Left cardiac atrium (tissue), 4 donors: ENCODE results near the gene FPR1. TPM values are rescaled to one million over a fixed set of nuclear protein-coding genes. Genes with fewer than 3 reads are reported as not detected.

Experiments used
- ATAC-seq, 2 donors: fragments of 200-7000 bp; cut with Tn5 transposase; one replicate each; pipeline ENCODE4 v1.9.1; 2020; ENCODE audit warnings: mild to moderate bottlenecking in 2 of 2, moderate library complexity in 2 of 2
- DNase-seq: peaks from one replicate; pipeline ENCODE4 v3.0.0-alpha.2; 2020
- intact Hi-C, 2 donors: fragments of 100-400 bp; cut with DNase I; formaldehyde crosslinking; loops; one replicate each; pipeline versions ENCODE4 v1.14.1 to v1.15.1; 2022 to 2023
- long read RNA-seq: library from polyadenylated mRNA; unstranded; transcript quantifications from one replicate; pipeline ENCODE4 v2.0.0, GENCODE V29; 2021
- total RNA-seq, 2 donors: library from RNA; stranded (reverse); fragmentation: NEBNext Ultra II Directional; extraction: Animal tissue kit (Norgen Biotek cat#: 25700); gene quantifications; one replicate each; pipeline ENCODE4 v1.2.1, GENCODE V29; 2021
- donor health status: DM: no; HTN: yes; CAD: no.
- donor health status: DM: no; HTN: yes; CAD: no; lungs with severe emphysema.
- donor health status: DM: yes; HTN: yes; CAD: no.
- donor health status: Dilated cardiomyopathy.

FPR1 gene, protein sequence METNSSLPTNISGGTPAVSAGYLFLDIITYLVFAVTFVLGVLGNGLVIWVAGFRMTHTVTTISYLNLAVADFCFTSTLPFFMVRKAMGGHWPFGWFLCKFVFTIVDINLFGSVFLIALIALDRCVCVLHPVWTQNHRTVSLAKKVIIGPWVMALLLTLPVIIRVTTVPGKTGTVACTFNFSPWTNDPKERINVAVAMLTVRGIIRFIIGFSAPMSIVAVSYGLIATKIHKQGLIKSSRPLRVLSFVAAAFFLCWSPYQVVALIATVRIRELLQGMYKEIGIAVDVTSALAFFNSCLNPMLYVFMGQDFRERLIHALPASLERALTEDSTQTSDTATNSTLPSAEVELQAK
- 10 to 100 TPM; 12.9 to 14.5 TPM for total RNA-seq
- long read RNA-seq, partial matches to known transcripts, result 0 of 3 reads
- long read RNA-seq, other reads (novel, unspliced or antisense), result 1 of 3 reads

DNA sequence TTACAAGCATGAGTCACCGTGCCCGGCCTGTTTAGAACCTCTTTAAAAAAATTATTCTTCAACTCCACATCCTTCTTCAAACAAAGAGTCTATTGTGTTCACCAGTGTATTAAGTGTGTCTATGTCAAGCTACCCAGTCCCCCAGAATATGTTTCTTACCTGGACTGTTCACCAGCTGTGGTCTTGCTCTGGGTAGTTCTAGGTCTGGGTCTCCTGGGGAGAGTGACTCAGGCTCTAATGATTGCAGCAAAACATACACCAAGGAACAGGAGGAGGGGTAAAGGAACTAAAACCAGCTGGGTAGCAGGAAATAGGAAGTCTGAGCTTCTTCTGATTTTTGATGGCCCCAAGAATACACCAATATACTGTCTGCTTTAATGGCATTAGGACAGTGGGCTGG, at the start of gene FPR1:
TSS of gene FPR1 (minus strand) at position 224 of the 400 bp plus-strand sequence. CDS start 4,884 bp downstream, outside the sequence.
- ATAC-seq (peak; percentile 47 to 77), DNase-seq (no peak)
- intact Hi-C loops, result no loop called here

DNA sequence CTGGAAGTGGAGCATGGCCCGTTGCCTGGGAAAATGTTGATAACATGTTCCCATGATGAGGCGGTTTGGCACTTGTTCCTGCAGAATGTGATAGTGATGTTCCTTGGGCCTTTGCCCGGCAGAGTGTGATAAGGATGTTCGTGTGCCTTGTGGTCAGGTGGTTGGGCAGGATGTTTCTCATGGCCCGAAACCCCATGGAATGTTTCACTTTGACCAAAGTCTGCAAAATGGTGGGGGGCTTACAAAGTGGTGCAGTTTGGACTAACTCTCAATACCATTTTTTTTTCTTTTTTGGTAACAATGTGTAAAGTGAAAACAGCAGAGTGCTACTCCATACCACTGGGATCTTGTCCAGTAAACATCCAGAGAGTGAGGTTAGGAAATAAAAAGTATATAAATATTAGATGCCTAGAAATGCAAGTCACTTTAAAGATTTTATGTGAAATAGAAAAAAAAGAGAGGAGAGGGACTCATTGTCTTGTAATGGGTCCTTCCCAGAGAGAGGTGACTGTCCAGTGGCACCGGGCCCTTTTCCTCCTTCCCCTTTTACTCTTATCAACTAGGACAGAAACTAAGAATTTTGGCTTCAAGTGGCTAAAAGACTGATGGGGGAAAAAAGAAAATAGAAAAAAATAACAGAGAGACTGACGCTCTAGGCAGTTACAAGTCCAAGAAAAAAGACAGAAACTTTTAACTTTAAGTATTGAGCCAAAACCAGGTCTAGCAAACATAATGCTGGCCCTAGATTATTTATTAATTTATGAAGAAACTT, 49.0 kb upstream of the FPR1 start:
- DNase-seq (peak; percentile 95), ATAC-seq (peak; percentile 78 to 80)
- intact Hi-C loops, result no loop called here

DNA sequence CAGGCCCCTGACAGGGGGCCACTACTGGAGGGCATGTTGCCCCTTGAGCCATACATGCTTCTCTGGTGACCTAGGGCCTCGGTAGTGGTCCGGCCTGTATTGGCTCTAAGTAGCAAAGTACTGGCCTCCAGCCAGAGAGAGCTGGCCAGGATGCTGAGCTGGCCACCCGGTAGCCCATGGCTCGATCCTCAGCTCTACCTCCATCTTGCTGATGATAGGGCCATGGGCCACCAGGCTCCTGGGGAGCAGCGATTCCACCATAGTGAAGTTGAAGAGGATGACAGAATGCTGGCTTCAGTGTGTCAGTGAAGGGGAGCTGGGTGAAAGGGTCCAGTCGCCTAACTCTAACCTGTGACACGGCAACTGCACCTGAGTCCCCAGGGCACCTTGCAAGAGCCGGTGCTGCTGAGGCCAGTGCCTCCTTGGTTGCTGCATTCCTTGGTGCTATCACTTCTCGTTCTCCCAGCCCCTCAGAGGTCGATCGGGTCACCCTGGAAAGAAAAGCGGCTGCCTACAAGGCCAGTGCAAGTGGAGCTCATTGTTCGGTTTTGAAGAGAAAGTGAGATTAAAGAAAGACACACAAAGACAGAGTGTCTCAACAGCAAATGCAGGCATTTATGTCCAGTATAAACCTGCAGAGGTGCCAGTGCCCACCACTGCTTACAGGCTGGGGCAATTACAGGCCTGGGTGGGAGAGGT, 48.2 kb upstream of the FPR1 start:
- no peak for DNase-seq
- ATAC-seq, result peak; percentile 34 to 56
- intact Hi-C loops, result no loop called here

- ATAC-seq, result peak; percentile 94 to 96
- DNase-seq, result peak; percentile 93
- intact Hi-C loops, result no loop called here
These were observed 47.5 kb upstream of the FPR1 start for GRCh38 chr19:51799034-51799773.

DNA sequence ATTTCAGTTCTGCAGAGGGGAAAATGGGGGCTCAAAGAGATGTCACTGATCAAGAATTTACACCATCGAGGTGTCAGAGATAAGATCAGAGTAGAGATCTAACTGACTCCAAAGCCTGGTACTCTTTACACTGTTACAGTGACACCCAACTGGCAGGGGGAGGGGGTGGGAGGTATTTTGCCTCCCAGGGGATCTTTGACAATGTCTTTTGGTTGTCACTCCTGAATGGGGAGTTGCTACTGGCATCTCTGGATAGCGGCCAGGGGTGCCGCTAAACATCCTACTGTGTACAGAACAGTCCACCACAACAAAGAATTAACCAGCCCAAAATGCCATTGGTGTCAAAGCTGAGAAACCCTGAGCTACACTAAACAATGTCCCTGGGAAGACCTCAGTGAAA, 46.4 kb upstream of the FPR1 start:
- no peak for ATAC-seq
- intact Hi-C loops, result no loop called here

DNA sequence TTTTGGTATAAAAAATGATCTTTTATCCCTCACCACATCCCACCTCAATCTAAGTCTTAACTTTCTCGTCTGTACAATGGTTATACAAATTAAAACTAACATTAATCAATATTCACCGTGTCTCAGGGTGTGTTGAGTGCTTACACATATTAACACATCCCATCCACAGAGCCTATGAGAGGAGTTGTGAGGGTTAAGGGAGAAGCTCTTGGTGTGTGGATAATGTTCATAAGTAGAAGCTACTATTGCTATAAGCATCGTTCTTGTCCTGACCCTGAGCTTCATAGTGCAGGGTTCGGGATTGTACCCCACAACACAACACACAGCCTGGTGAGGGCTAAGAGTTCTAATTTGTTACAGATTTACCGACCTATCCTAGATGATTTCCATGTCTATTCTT, 45.8 kb upstream of the FPR1 start:
- DNase-seq (no peak), ATAC-seq (no peak)
- intact Hi-C loops, result no loop called here

More for the DNA sequence above, 46.4 kb upstream of the FPR1 start:
- DNase-seq, result no peak

- intact Hi-C loops, result no loop called here
- ATAC-seq (no peak), DNase-seq (peak; percentile 48)
These were observed 44.6 kb upstream of the FPR1 start for GRCh38 chr19:51796195-51796679.

DNA sequence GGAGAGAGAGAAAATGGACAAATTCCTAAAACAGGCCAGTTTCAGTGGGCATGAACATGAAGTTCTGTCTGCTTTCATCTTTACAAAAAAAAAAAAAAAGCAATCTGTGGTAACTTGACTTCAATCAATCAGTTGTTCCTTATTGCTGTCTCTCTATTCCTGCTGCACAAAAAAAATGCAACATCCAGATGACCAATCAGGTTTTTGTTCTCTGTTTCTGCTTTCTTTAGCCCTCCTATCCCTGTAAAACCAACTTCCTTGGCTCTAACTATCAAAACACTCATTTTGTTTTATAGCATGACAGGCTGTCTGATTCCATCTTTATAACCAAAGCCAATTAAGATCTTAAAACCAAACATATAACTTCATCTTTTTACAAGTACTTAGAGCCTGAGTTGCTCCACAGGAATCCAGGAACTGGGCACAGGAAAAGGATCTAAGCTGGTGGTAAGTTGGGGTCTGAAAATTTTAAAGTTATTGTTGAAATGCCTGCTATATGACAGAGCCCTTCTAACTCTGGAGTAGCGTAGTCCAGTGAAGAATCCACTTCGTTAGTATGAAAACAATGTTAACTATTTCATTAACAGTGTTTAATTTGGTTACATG, 43.3 kb upstream of the FPR1 start, which contains the start of gene FPR3:
TSS of gene FPR3 (plus strand) at position 273 of the 606 bp plus-strand sequence. CDS start 28,592 bp downstream, outside the sequence.
- no peak for ATAC-seq
- no peak for DNase-seq
- intact Hi-C loops, result no loop called here

DNA sequence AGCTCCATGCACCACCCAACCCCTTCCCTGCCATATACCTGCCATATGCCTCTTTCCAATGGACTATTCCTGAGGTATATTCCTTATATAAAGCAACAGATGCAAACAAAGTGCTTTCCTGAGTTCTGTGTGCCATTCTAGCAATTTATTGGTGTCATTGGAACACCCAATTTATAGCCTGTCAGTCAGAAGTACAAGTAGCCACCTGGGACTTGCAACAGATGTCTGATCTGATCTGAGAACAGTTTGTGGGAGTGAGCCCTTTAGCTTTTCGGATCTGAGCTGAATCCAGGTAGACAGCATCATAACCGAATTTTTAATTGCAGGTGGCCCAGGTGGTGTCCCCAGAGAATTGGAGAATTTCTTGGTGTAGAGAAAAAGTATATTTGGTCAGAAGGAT, 42.3 kb upstream of the FPR1 start:
- intact Hi-C loops, result no loop called here
- DNase-seq, result no peak
- ATAC-seq, result no peak

DNA sequence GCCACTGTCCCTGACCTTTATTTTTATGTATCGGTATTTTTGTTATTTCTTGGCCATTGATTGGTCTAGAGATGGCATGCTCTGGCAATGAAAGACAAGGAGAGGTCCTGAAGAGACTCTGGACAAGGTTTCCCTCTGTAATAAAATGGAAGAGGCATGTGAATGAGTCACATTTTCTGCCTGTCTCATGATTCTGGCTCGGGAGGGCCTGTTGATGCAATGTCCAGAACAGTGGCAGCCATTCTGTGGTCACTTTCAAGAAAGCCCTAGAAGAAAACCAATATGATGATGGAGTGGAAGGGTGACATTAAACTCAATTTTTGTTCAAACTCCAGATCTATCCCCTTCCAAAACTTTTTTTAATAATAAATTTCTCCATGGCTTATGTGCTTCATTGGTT, 41.3 kb upstream of the FPR1 start:
- intact Hi-C loops, result no loop called here
- ATAC-seq, result no peak
- DNase-seq, result no peak

GRCh38 chr19:51789061-51789795, 37.5 kb upstream of the FPR1 start:
- intact Hi-C loops, result loop anchor here in 1 of 2 donors (10.0 kb wide), 1 partner anchor 74 kb away; no protein-coding TSS in a partner anchor
- DNase-seq, result no peak
- peak in 1 of 2 donors; percentile 21 for ATAC-seq

DNA sequence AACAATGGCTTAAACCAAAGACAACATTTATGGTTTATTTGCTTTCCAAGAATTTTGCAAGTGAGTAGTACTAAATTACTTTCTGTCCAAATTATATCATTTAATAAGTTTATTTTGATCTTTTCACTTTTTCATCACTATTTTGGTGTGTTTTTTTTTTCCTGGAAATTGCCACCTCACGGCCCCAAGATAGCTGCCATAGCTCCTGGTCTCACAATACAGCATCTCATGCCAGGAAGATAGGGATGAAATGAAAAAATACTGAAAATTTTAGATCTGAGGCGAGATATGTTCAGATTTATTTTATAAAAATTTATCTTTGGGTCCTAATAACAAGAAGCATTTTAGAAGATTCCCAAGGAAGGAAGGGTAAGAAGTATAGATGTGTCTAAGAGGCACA, 36.4 kb upstream of the FPR1 start:
- intact Hi-C loops, result loop anchor here in 1 of 2 donors (10.0 kb wide), 1 partner anchor 73 kb away; no protein-coding TSS in a partner anchor
- ATAC-seq (no peak), DNase-seq (no peak)

- DNase-seq (no peak), ATAC-seq (no peak)
- intact Hi-C loops, result loop anchor here in 1 of 2 donors (10.0 kb wide), 1 partner anchor 72 kb away; no protein-coding TSS in a partner anchor
These were observed 35.2 kb upstream of the FPR1 start for GRCh38 chr19:51786646-51787494.

DNA sequence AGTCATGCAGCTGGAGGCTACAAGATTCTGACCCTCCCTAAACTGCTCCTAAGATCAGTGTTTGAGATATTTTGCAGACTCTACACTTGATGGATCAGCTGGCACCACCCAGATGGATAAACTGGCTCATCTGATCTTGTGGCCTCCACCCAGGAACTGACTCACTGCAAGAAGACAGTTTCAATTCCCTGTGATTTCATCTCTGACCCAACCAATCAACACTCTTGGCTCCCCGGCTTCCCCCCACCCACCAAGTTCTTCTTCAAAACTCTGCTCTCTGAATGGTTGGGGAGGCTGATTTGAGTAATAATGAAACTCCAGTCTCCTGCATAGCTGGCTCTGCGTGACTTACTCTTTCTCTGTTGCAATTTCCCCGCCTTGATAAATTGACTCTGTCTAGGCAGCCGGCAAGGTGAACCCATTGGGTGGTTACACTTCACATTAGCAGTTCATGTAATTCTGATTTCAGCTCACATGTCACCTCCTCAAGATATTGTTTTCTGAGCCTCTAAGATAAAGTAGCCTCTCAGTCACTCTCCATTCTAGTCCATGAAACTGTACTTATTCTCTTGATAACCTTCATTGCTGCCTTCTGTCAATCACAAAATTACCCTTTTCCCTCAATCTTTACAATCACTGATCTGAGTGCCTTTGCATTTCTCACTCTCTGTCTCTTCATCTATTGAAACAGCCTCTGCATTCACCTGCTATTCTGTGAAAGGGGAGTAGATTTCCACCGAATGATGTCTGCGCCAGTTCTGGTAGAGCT, 33.4 kb upstream of the FPR1 start:
- intact Hi-C loops, result loop anchor here in 1 of 2 donors (10.0 kb wide), 1 partner anchor 70 kb away; no protein-coding TSS in a partner anchor

DNA sequence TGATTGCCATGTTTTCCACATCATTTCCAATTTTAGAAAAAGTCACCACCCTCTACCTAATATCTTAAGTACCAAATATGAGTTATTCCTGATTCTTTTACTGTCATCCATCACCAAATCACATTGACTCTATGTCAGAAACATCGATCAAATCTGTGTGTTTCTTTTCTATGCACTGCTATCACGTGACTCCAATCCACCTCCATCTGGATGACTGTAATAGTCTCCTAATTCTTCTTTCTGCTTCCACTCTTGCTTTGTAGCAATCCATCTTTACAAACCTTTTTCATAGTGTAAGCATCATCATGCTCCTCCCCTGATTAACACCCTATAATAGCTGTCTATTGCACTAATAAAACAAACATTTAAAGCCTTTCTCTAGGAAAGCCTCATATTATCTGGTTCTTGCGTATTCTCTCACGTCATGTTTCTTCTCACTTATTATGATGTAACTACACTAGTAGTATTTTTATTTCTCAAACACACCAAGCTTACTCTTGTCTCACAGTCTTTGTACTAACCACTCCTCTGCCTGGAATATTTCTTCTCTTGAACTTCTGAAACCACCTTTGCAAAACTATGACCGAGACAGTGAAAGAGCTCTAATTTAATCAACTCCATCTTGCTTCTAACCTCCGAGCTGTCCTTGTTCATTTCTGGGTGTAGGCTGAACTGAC, 32.6 kb upstream of the FPR1 start:
- intact Hi-C loops, result loop anchor here in 1 of 2 donors (10.0 kb wide), 1 partner anchor 69 kb away; no protein-coding TSS in a partner anchor
- peak in 1 of 2 donors; percentile 22 for ATAC-seq
- DNase-seq, result no peak

More for the DNA sequence above, 33.4 kb upstream of the FPR1 start:
- ATAC-seq (peak; percentile 76 to 95), DNase-seq (peak; percentile 80)
